NCI-H1436 (cell line): Measurements from ENCODE around the gene KIF13A.
"Not testable (repeated sequence)": the region's sequence is repeated elsewhere in the genome, so short reads cannot be mapped to it uniquely, and the experiment has no call there.

Experiments
- DNase-seq: peaks from one replicate; lab custom pipeline; 2025; lab: John Stamatoyannopoulos, UW

KIF13A gene

DNA sequence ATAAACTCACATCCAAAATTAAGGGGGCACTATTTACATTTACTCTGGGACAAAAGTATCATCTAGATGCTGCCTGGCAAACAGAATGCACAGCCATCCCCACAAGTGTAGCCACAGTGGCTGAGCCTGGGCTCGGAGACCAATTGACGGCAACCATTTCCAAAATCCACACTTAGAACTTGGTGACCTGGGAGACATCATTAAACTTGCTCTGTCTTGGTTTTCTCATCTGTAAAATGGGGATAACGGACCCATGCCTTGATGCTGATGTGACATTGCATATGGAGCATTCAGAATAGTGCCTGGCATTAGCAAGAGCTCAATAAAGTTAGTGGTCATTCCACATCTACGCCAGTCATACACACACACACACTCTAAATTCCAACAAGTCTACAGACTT is 140.7 kb downstream of the KIF13A start:
- no peak for DNase-seq

DNA sequence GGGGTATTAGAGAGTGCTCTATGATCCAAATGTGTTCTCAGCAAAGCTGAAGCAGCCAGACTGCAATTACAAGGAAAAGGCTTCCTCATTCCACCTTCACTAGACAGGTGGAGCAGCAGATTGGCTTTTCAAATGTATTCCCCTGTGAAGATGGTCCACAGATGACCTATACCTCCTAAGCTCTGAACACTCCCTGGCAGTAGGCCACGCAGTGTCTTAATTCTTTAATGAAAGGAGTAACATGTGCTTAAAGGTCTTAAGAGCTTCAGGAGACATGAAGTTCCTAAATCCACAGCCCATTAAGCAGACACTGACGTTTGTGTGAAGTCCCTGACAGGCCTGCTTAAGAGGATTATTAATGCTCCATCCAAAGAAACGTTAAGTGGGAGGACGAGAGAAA is 141.8 kb downstream of the KIF13A start:
- no peak for DNase-seq

DNA sequence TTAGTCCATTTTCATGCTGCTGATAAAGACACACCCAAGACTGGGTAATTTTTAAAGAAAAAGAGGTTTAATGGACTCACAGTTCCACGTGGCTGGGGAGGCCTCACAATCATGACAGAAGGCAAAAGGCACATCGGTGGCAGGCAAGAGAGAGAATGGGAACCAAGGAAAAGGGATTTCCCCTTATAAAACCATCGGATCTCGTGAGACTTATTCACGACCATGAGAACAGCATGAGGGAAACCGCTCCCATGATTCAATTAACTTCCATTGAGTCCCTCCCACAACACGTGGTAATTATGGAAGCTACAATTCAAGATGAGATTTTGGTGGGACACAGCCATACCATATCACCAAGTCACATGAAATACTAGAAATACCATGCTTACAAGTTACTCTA is 142.5 kb downstream of the KIF13A start:
- not testable (repeated sequence) for DNase-seq

DNA sequence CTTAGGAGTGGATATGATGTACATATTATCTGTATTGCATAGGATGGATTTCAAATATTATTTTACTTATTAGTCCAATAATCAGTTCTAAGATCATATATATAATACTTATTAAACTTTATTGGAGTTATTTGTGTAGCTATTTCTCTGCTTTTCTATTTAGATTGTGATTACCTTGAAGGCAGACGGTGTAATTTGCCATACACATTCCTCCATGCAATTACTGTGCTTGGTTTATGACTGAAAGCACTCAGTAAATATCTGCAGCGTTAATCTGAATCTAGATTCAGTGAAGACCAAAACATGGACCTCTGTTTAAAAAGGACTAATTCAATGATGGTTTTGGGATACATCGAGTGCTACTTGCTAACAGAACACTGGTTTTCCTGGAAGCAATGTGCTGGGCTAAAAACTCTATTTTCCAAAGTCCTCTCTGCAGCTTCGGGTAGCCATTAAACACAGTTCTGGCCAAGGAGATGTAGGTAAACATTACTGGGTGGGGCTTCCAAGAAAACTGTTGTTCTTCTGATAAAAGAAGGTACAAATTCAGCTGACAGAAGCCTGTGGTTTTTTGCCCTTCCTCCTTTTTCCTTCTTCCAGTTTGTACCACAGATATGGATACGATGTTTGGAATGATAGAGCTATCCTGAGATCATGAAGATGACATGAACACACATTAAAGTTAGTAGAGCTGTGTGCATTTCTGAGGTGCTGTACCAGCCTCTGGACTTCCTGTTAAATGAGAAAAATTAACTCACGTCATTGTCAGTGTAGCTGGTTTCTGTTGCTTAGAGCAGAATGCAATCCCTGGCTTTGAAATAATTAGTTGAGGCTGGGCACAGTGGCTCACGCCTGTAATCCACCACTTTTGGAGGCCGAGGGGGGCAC is 144.3 kb downstream of the KIF13A start:
- no peak for DNase-seq

GRCh38 chr6:17842014-17842776 is 145.2 kb downstream of the KIF13A start:
- DNase-seq = no peak

DNA sequence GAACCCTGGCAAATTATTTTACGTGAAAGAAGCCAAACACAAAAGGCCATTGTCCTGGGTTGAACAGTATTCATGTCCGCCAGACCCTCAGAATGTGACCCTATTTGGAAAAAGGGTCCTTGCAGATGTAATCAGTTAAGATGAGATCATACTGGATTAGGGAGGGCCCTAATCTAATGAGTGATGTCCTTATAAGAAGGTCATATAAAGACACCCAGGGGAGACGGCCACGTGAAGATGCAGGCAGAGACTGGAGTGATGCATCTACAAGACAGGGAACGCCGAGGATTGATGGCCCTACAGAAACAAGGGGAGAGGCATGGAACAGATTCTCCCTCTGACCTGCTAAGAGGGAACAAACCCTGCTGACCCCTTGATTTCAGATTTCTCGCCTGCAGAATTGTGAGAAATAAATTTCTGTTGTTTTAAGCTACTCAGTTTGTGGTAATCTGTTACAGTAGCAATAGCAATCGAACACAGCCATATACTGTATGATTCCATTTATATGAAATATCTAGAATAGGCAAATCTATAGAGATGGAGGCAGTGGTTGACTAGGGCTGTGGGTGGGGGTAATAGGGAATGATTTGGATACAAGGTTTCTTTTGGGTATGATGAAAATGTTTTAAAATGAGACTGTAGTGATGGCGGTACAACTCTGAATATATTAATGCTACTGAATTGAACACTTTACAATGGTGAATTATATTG is 147.8 kb downstream of the KIF13A start:
- DNase-seq = no peak

DNA sequence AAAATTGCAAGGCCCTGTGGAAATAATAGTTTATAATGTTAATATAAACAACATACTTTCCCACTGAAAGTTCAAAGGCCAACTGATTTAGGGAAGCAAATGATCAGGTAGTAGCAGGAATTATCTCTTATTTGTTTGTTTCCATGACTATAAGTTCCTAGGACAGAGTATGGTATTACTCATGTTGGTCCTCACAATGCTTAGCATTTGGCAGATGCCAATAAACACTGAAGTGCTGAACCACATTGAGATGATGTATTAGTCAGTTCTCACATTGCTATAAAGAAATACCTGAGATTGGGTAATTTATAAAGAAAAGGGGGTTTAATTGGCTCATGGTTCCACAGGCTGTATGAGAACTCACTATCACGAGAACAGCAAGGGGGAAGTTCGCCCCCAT is 151.1 kb downstream of the KIF13A start:
- no peak for DNase-seq

DNA sequence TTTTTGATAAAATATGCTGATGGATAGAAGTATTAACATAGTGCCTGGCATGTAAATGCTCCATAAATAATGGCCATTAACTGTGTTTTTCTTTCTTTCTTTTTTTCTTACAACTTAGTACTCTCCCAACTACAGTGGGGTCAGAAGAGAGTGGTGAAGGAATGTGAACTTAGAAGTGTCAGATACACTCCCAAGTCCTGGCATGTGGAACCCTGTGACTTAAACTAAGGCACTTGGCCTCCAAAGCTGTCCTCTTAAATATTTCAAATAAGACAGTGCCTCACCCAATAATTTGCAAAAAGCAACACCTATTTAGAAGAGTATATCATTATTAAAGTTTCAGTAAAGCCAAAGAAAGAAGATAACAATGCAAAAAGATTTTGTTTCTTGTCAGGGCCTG is 151.7 kb downstream of the KIF13A start:
- DNase-seq = no peak

DNA sequence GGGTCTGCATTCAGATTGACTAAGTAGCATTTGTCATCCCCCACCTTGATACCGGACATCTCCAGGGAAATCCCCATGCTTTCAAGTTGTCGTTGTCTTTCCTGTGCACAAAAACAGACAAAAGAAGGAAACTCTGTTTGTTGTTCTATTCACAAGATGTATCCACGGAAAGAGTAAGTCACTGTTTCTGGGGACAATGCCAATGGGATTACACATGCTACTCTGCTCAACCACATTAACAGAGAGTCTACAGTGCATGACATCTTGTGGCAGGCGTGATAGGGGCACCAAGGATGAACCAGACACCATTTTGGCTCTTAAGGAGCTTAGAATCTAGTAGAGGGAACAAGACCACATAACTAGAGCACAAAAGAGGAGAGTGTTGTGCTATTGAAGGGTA is 156.3 kb downstream of the KIF13A start:
- no peak for DNase-seq

GRCh38 chr6:17829905-17830304 is 157.5 kb downstream of the KIF13A start:
- no peak for DNase-seq

DNA sequence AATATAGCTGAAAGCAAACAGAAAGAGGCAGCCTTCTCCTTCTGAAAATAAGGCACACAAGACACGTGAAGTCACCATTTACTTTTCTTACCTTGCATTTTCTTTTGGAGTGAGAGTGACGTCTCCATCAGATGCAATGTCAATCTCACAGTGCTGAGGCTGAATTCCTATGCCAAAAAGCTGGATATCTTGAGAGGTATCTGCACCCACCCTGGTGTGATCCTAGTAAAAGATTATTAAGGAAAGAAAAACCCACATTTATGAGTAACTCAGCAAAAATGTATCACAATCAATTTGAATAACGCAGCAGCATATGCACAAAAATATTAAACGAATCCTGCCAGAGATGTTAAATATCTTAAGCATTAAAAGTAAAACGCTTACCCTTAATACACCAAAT is 159.3 kb downstream of the KIF13A start:
- DNase-seq = no peak

GRCh38 chr6:17826301-17826700 is 161.1 kb downstream of the KIF13A start:
- no peak for DNase-seq

DNA sequence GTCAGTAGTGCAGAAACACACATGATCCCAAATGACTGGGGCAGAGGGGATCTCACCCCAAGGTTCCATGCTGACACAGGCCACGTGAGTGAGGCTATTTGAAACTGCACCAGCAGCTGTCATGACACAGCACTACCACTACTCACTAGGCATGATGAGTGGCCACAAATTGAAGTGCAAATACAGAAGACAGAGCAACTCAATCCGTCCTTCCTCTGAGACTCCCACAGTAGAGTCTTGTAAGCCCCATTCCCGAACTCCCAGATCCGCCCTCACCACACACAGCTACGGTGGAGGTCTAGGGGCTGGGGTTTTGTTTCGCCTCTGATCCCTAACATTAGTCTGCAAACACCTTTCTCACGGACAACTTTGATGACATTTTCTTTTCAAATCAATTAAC is 167.4 kb downstream of the KIF13A start:
- DNase-seq = peak; percentile 46

DNA sequence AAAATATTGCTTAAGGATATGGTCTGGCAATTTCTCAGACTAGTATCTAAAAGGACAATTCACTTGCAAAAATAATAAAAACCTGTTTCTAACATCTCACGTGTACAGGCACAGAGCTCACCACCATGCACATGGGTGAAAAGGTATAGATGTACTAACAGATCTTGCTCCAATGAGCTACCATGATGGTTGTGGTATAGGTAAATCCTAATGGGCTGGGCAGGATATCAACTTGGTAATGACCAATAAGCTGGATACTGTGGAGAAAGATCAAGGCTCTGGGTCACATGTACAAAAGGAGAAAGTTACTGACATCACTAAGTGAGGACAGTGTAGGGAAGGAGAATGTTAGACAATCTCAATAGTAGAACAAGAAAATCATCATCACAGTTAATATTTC is 169.7 kb downstream of the KIF13A start:
- DNase-seq = no peak

DNA sequence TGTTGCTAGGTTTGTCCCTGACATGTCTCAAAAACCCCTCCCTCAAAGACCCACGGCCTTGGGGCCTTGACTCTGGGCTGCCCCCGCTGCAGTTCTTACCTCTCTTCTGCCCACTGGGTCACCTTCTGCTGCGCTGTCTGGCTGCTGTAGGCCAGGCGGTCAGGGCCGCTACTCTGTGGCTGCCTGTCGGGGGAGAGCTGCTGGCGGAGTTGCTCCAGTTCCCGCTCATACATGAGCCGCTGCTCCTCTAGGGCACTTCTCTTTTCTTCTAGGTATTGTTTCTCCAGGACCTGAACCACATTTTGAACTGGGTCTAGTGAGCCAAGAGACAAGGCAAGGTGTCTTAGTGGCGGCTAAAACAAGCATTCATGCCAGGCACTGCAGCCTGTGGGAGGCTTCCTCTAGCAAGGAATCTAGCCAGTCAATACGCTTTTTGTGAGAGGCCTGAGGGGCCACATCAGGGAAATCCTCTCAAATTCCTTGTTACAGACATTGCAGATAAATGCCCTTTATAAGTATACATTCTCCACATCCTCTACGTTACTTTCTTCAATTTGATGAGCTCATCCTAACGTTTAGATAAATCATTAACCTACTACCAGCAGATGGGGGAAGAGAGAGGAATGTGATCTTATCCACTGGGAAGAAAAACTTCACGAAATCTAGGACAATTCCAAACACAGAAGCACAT is 170.4 kb downstream of the KIF13A start:
- no peak for DNase-seq

- DNase-seq = no peak
Observed at GRCh38 chr6:17813542-17813941, 173.9 kb downstream of the KIF13A start.

DNA sequence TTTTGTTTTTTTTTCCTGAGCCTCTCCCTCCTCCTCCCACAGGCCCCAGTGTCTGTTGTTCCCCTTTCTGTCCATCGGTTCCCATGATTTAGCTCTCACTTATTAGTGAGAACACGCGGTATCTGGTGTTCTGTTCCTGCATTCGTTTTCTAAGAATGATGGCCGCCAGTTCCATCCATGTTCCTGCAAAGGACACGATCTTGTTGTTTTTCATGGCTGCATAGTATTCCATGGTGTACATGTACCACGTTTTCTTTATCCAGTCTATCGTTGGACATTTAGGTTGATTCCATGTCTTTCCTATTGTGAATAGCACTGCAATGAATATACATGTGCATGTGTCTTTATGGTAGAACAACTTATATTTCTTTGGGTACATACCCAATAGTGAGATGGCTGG is 175.1 kb downstream of the KIF13A start:
- no peak for DNase-seq

DNA sequence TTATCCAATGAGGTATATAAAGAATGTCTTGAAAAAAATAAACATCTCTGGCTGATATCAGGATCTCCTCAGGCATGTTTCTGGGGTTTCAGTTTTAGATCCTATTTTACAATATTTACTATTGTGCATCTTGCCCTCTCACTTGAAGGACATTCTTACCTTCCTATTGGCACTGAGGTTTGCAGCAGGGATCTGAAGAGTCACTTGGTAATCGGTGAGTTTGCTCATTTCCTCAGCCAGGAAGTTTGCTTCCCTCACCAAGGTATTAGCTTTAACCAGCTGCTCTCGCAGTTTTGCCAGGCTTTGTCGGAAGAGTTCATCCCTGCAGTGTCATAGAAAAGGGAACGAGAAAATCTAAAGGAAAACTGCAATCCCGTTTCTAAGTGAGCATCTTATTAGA is 178.8 kb downstream of the KIF13A start:
- no peak for DNase-seq

DNA sequence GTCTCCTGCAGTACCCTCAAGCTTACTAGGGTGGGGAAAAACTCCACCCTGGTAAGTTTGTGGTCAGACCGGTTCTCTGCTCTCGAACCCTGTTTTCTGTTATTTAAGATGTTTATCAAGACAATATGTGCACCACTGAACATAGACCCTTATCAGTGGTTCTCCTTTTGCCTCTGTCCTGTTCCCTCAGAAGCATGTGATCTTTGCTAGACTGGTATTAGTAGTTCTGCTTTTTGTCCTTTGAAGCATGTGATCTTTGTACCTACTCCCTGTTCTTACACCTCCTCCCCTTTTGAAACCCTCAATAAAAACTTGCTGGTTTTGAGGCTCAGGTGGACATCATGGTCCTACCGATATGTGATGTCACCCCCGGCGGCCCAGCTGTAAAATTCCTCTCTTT is 180.0 kb downstream of the KIF13A start:
- DNase-seq = not testable (repeated sequence)

DNA sequence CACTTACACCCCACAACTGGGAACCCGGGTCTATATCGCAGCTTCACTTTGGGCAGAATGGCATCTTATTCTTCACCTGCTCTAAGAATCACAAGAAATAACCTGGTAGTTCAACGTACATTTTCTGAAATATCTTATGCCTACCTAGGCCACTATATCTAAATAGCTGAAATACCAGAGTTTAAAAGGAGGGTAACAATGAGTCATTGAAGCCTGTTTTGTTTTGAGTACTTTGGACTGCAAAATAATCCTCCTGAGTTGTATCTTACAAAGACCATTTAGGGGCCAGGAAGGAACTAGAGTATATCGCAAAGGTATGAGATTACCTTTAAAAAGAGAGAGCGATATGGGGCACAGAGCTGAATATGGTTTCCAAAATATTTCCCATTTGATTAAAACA is 184.0 kb downstream of the KIF13A start:
- no peak for DNase-seq

DNA sequence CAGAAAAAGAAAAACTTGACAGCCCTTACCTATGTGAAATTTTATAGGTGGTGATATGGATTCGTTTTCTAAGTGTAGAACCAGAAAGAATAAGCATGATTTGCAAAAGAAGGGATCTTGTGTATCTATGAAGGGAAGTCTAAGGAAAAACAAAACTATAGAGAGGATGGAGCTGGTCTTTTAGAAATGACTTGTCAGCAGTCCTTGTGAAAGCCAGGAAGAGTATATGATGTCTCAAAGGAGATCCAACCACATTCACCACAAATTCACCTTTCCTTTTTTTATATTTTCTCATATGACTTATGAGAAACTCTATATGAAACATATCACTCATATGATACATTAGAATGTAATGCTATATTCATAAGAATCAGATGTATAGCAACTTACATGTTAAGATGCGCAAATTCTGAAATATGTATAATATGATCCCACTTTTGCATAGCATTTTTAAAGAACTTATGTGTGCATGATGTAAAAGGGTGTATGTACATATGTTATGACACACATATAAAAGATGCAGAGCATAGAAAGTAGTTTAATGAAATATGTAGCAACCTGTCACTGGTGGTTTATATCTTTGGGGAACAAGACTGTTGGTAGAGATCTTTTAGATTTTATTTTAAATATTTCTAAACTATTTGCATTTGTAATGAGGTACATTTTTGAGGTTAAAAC is 188.8 kb downstream of the KIF13A start:
- no peak for DNase-seq

DNA sequence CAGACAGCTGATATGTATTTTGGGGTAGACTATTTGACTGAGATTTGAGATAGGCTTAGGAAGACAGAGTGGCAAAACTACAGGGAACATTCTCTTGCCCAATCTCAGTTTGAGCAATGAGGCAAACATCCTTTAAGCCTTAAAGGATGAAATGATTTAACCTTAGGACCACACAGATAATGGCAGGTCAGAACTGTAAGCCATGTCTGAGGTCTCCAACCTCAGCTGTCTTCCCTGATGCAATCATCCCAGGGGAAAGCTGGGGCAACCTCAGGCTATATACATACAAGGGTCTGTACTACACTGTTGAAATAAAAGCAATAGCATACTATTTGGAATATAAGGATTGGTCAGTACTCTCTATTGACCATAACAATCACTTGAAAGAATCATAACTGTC is 196.9 kb downstream of the KIF13A start:
- no peak for DNase-seq
